ENCODE results near the gene FANK1. TPM values are rescaled to one million over a fixed set of nuclear protein-coding genes. Genes with fewer than 3 reads are reported as not detected.
A peak's percentile ranks its signal among the peaks of the same experiment; 100 is the strongest.

The FANK1 gene
- total RNA-seq, 6 donors from 2014 or later: 2.1 to 42.9 (median 16.6) TPM

DNA sequence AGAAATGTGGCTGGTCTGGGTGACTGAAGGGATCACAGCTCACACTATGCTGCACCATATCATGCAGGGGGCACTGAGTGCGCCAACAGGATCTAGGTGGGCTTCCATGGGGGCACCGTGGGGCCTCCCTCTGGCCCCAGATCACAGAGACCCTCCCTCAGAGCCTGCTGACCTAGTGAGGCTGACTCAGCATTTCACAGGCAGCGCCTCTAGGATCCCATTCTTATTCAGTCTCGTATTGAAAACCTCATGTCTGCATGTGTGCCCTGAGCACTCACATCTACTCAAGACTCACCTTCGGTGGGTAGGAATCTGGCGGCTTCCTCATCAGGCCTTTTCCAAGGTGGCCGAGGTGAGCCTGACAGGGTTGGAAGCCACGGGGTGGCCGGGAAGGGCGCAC is 141.6 kb downstream of the FANK1 start:
- Histone ChIP-seq H3K9me3 (peaks cover 0 to 11% (median 4%) of the 10 kb centered on the region in 4 donors), H3K36me3 (no peaks in the 10 kb centered on the region), H3K4me1 (peaks cover 13 to 18% (median 15%) of the 10 kb centered on the region in 4 donors), H3K4me3 (no peak overlapping the region), H3K27me3 (no peaks in the 10 kb centered on the region), H3K27ac (no peak overlapping the region)
- ATAC-seq (ENCODE audit: low FRiP score in 2 of 2) (no peak), DNase-seq (no peak)
- TF ChIP-seq POLR2A (IDR thresholded peaks at IDR 0.05) (no peak), EP300 (IDR thresholded peaks at IDR 0.05) (no peak), POLR2AphosphoS5 (IDR thresholded peaks at IDR 0.05) (no peak)
- TF ChIP-seq, protein P1, sequence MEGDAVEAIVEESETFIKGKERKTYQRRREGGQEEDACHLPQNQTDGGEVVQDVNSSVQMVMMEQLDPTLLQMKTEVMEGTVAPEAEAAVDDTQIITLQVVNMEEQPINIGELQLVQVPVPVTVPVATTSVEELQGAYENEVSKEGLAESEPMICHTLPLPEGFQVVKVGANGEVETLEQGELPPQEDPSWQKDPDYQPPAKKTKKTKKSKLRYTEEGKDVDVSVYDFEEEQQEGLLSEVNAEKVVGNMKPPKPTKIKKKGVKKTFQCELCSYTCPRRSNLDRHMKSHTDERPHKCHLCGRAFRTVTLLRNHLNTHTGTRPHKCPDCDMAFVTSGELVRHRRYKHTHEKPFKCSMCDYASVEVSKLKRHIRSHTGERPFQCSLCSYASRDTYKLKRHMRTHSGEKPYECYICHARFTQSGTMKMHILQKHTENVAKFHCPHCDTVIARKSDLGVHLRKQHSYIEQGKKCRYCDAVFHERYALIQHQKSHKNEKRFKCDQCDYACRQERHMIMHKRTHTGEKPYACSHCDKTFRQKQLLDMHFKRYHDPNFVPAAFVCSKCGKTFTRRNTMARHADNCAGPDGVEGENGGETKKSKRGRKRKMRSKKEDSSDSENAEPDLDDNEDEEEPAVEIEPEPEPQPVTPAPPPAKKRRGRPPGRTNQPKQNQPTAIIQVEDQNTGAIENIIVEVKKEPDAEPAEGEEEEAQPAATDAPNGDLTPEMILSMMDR (IDR thresholded peaks at IDR 0.05): no peak
- 80 to 85% methylated on average over 8 to 10 of the region's 10 CpGs for WGBS, 2 donors

DNA sequence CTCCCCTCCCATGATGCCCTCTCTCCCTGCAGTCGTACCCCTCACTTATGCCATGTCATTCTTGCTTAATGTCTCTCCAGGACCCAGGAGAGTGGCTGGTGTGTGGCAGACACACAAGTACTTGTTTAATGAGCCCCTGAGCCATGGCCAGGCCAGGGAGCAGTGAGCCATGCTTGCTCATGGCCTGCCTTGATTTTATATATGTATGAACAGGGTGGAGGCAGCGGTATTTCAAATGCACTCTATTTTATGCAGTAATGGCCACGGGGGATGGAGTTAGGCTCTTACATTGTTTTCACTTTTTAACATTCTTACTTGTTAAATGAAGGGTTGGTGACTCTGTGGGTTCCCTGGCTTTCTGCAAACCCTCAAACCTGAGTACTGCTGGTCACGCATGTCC is 144.8 kb downstream of the FANK1 start:
- DNase-seq: no peak

DNA sequence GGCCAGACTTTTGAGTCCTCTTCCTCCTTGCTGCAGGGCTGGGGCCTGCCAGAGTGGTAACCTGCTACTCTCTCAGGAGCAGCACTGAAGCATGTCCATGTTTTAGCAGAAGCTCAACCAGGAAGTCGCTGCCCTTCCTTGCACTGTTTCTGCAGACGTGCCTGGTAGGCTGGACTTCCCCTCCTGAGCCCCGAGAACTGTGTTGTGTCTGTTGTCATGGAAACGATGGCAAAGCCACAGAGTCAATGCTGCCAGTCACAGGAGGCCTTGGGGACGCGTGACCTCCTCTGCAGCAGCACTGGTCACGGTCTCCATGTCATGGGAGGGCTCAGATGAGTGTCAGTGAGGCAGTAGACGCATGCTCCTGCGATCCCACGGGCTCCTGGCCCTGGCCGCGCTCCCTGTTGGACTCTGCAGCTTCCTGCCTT is 145.5 kb downstream of the FANK1 start:
- DNase-seq (peak; percentile 89 to 90), ATAC-seq (ENCODE audit: low FRiP score in 2 of 2) (peak; percentile 92 to 96)
- TF ChIP-seq, protein P1 (IDR thresholded peaks at IDR 0.05): no peak
- TF ChIP-seq POLR2A (IDR thresholded peaks at IDR 0.05): peak in 1 of 4 donors; percentile 68
- peak; percentile 51 to 71 for TF ChIP-seq POLR2AphosphoS5 (IDR thresholded peaks at IDR 0.05)
- H3K4me3 ChIP-seq: peak overlapping the region in 2 of 4 donors; percentile 4 to 5
- WGBS, 2 donors: 0 to 11% methylated on average over 1 to 12 of the region's 12 CpGs
- H3K27me3 ChIP-seq: no peaks in the 10 kb centered on the region
- peaks cover 13 to 18% (median 16%) of the 10 kb centered on the region in 4 donors for H3K4me1 ChIP-seq
- peak overlapping the region; percentile 54 to 69 (median 62) for H3K27ac ChIP-seq
- H3K36me3 ChIP-seq: no peaks in the 10 kb centered on the region
- no peaks in the 10 kb centered on the region for H3K9me3 ChIP-seq

More for the DNA sequence above, 144.8 kb downstream of the FANK1 start:
- peaks cover 13 to 18% (median 16%) of the 10 kb centered on the region in 4 donors for H3K4me1 ChIP-seq
- no peaks in the 10 kb centered on the region for H3K36me3 ChIP-seq
- TF ChIP-seq POLR2A (IDR thresholded peaks at IDR 0.05) (no peak), POLR2AphosphoS5 (IDR thresholded peaks at IDR 0.05) (no peak), EP300 (IDR thresholded peaks at IDR 0.05) (no peak)
- TF ChIP-seq, protein P1 (IDR thresholded peaks at IDR 0.05): no peak
- peak overlapping the region; percentile 54 to 69 (median 62) for H3K27ac ChIP-seq
- WGBS, 2 donors: 91 to 97% methylated on average over 4 of the region's 4 CpGs
- H3K4me3 ChIP-seq: no peak overlapping the region
- H3K9me3 ChIP-seq: no peaks in the 10 kb centered on the region
- no peak for ATAC-seq (ENCODE audit: low FRiP score in 2 of 2)
- no peaks in the 10 kb centered on the region for H3K27me3 ChIP-seq

DNA sequence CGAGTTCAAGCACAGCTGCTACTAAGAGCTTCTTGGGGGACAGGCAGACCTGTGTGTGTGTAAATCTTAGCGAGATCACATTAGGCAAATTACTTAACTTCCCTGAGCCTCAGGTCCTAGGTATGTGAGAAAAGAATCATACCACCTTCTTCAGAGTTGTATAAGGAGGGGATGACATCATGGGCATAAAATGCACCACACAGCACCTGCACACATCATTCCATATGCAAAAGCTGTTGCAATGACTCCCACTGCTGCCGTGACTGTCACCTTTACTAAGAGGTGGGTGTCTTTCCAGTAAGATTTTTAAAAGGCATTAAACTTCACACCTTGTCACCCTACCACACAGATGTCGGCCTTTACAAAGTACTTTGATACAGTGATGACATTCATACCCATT is 146.0 kb downstream of the FANK1 start:
- Histone ChIP-seq H3K9me3 (no peaks in the 10 kb centered on the region), H3K27me3 (no peaks in the 10 kb centered on the region), H3K4me1 (peaks cover 13 to 18% (median 16%) of the 10 kb centered on the region in 4 donors), H3K4me3 (peak overlapping the region in 2 of 4 donors; percentile 4 to 5), H3K27ac (peak overlapping the region; percentile 54 to 69 (median 62)), H3K36me3 (no peaks in the 10 kb centered on the region)
- ATAC-seq (ENCODE audit: low FRiP score in 2 of 2) (no peak), DNase-seq (no peak)
- WGBS, 2 donors: 64 to 71% methylated on average over 4 of the region's 4 CpGs
- no peak for TF ChIP-seq POLR2A (IDR thresholded peaks at IDR 0.05)
- no peak for TF ChIP-seq POLR2AphosphoS5 (IDR thresholded peaks at IDR 0.05)

DNA sequence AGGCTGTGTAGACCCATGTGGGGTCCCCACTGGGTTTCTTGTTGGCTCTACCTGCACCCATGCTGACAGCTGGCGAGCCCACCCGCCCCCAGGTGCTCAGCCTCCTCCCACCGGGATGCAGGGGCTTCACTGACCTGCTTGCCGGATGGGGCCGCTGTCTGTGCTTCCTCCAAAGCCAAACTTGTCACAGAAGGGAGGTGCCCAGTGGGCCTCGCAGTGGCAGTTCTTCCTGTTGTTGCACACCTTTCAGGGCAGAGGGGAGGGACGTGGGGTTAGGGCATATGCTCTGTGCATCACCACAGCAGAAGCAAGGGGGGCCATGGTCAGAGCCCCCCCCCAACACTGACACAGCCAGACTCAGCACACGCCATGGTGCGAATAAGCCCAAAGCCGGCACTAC is 146.5 kb downstream of the FANK1 start:
- 92 to 98% methylated on average over 7 to 9 of the region's 10 CpGs for whole genome bisulfite sequencing, 2 donors
- no peaks in the 10 kb centered on the region for H3K36me3 ChIP-seq
- peak in 1 of 2 donors; percentile 64 for DNase-seq
- TF ChIP-seq EP300 (IDR thresholded peaks at IDR 0.05) (no peak), POLR2AphosphoS5 (IDR thresholded peaks at IDR 0.05) (no peak), POLR2A (IDR thresholded peaks at IDR 0.05) (no peak)
- TF ChIP-seq, protein P1 (IDR thresholded peaks at IDR 0.05): no peak
- no peaks in the 10 kb centered on the region for H3K9me3 ChIP-seq
- ATAC-seq (ENCODE audit: low FRiP score in 2 of 2): no peak
- no peaks in the 10 kb centered on the region for H3K27me3 ChIP-seq
- H3K4me3 ChIP-seq: no peak overlapping the region
- peak overlapping the region in 1 of 4 donors; percentile 69 for H3K27ac ChIP-seq
- H3K4me1 ChIP-seq: peaks cover 13 to 18% (median 16%) of the 10 kb centered on the region in 4 donors

Measured in upper lobe of left lung (tissue), 6 donors.